Memory B cell (primary cell): ENCODE measurements around the gene FSTL3.
A peak's percentile ranks its signal among the peaks of the same experiment; 100 is the strongest.
"Not testable (repeated sequence)": the region's sequence is repeated elsewhere in the genome, so short reads cannot be mapped to it uniquely, and the experiment has no call there.

ENCODE experiments used
- ATAC-seq: fragments of 150-1000 bp; cut with Tn5 transposase; 2 replicates; pipeline ENCODE4 v1.10.0; 2021; ENCODE audit warnings: low read depth, mild to moderate bottlenecking, moderate library complexity
- DNase-seq, 2 donors: peaks; one replicate each; pipeline ENCODE4 v3.0.0; 2022; ENCODE audit warnings: low spot score in 2 of 2
- H3K27ac Mint-ChIP-seq: one replicate; pipeline ENCODE4 v1.8.0; 2022; ENCODE audit warnings: mild to moderate bottlenecking, moderate library complexity, mixed read lengths
- H3K27me3 Mint-ChIP-seq: one replicate; pipeline ENCODE4 v1.8.0; 2022; ENCODE audit warnings: mixed read lengths
- H3K36me3 Mint-ChIP-seq: one replicate; pipeline ENCODE4 v1.8.0; 2022; ENCODE audit warnings: mild to moderate bottlenecking, mixed read lengths
- H3K4me1 Mint-ChIP-seq: one replicate; pipeline ENCODE4 v1.8.0; 2022; ENCODE audit warnings: mixed read lengths
- H3K4me3 Mint-ChIP-seq: one replicate; pipeline ENCODE4 v1.8.0; 2022; ENCODE audit warnings: mild to moderate bottlenecking, moderate library complexity, mixed read lengths
- H3K9me3 Mint-ChIP-seq: one replicate; pipeline ENCODE4 v1.8.0; 2022; ENCODE audit warnings: mixed read lengths

The FSTL3 gene

GRCh38 chr19:662207-662961 lies 13.8 kb upstream of the FSTL3 start:
- H3K9me3 Mint-ChIP-seq = no peaks in the 10 kb centered on the region
- ATAC-seq = peak; percentile 16
- peaks cover 24% of the 10 kb centered on the region for H3K4me1 Mint-ChIP-seq
- H3K27me3 Mint-ChIP-seq = peaks cover 2% of the 10 kb centered on the region
- no peaks in the 10 kb centered on the region for H3K36me3 Mint-ChIP-seq
- H3K4me3 Mint-ChIP-seq = peak overlapping the region; percentile 98
- H3K27ac Mint-ChIP-seq = peak overlapping the region; percentile 92
- DNase-seq = peak in 1 of 2 donors; percentile 62

- ATAC-seq (peak; percentile 54), DNase-seq (peak; percentile 81 to 86)
- no peaks in the 10 kb centered on the region for H3K36me3 Mint-ChIP-seq
- peak within 1 kb of the TSS; percentile 92 for H3K27ac Mint-ChIP-seq
- peak within 1 kb of the TSS; percentile 98 for H3K4me3 Mint-ChIP-seq
- H3K9me3 Mint-ChIP-seq = no peaks in the 10 kb centered on the region
- H3K27me3 Mint-ChIP-seq = peaks cover 2% of the 10 kb centered on the region
- H3K4me1 Mint-ChIP-seq = peaks cover 22% of the 10 kb centered on the region
These were observed 13.1 kb upstream of the FSTL3 start, which contains the start of gene RNF126 for GRCh38 chr19:662962-663681. Gene RNF126, minus strand, starts transcription at chr19:663214. Its CDS starts 93 bp downstream, at chr19:663121.

- Mint-ChIP-seq H3K36me3 (no peaks in the 10 kb centered on the region), H3K27me3 (peaks cover 2% of the 10 kb centered on the region), H3K4me1 (peaks cover 18% of the 10 kb centered on the region), H3K4me3 (peak overlapping the region; percentile 87), H3K9me3 (no peaks in the 10 kb centered on the region), H3K27ac (peak overlapping the region; percentile 83)
- no peak for DNase-seq
- ATAC-seq = no peak
These were observed 12.5 kb upstream of the FSTL3 start for GRCh38 chr19:663682-664117.

- DNase-seq (peak; percentile 78 to 84), ATAC-seq (peak; percentile 2)
- H3K36me3 Mint-ChIP-seq = no peaks in the 10 kb centered on the region
- H3K27me3 Mint-ChIP-seq = peaks cover 2% of the 10 kb centered on the region
- peak overlapping the region; percentile 28 for H3K4me3 Mint-ChIP-seq
- H3K27ac Mint-ChIP-seq = no peak overlapping the region
- peaks cover 12% of the 10 kb centered on the region for H3K4me1 Mint-ChIP-seq
- no peaks in the 10 kb centered on the region for H3K9me3 Mint-ChIP-seq
These were observed 11.2 kb upstream of the FSTL3 start for GRCh38 chr19:664913-665443.

- DNase-seq, H3K27me3 Mint-ChIP-seq, H3K27ac Mint-ChIP-seq, ATAC-seq, H3K4me3 Mint-ChIP-seq, H3K9me3 Mint-ChIP-seq, H3K4me1 Mint-ChIP-seq, H3K36me3 Mint-ChIP-seq: not testable (repeated sequence)
These were observed 9.1 kb upstream of the FSTL3 start for GRCh38 chr19:666985-667573.

- H3K4me1 Mint-ChIP-seq, H3K27ac Mint-ChIP-seq, ATAC-seq, DNase-seq, H3K27me3 Mint-ChIP-seq, H3K36me3 Mint-ChIP-seq, H3K9me3 Mint-ChIP-seq, H3K4me3 Mint-ChIP-seq: not testable (repeated sequence)
These were observed 7.3 kb upstream of the FSTL3 start for GRCh38 chr19:668675-669434.

GRCh38 chr19:670609-671075 lies 5.5 kb upstream of the FSTL3 start:
- Mint-ChIP-seq H3K27ac (no peak overlapping the region), H3K27me3 (peaks cover 12% of the 10 kb centered on the region), H3K36me3 (peaks cover 3% of the 10 kb centered on the region), H3K4me3 (no peak overlapping the region), H3K9me3 (no peaks in the 10 kb centered on the region), H3K4me1 (peaks cover 3% of the 10 kb centered on the region)
- ATAC-seq (peak; percentile 53), DNase-seq (no peak)

GRCh38 chr19:674282-675151 lies 1.7 kb upstream of the FSTL3 start:
- peaks cover 12% of the 10 kb centered on the region for H3K27me3 Mint-ChIP-seq
- H3K36me3 Mint-ChIP-seq = peaks cover 3% of the 10 kb centered on the region
- no peaks in the 10 kb centered on the region for H3K9me3 Mint-ChIP-seq
- H3K27ac Mint-ChIP-seq = no peak overlapping the region
- DNase-seq (no peak), ATAC-seq (no peak)
- H3K4me3 Mint-ChIP-seq = no peak overlapping the region
- peaks cover 3% of the 10 kb centered on the region for H3K4me1 Mint-ChIP-seq

GRCh38 chr19:676007-676338 lies 219 bp upstream of the FSTL3 start:
- peaks cover 8% of the 10 kb centered on the region for H3K4me1 Mint-ChIP-seq
- ATAC-seq (no peak), DNase-seq (no peak)
- no peaks in the 10 kb centered on the region for H3K9me3 Mint-ChIP-seq
- H3K36me3 Mint-ChIP-seq = peaks cover 3% of the 10 kb centered on the region
- no peak overlapping the region for H3K27ac Mint-ChIP-seq
- H3K27me3 Mint-ChIP-seq = peaks cover 12% of the 10 kb centered on the region
- no peak overlapping the region for H3K4me3 Mint-ChIP-seq

- DNase-seq = no peak
- H3K4me1 Mint-ChIP-seq = peaks cover 8% of the 10 kb centered on the region
These were observed 1.0 kb downstream of the FSTL3 start for GRCh38 chr19:677201-677600.

GRCh38 chr19:677601-678436 lies 1.6 kb downstream of the FSTL3 start:
- Mint-ChIP-seq H3K9me3 (no peaks in the 10 kb centered on the region), H3K4me1 (peaks cover 8% of the 10 kb centered on the region), H3K4me3 (peak overlapping the region; percentile 24)

More at GRCh38 chr19:677201-677600, 1.0 kb downstream of the FSTL3 start:
- H3K27me3 Mint-ChIP-seq = peaks cover 12% of the 10 kb centered on the region
- peaks cover 3% of the 10 kb centered on the region for H3K36me3 Mint-ChIP-seq
- H3K9me3 Mint-ChIP-seq = no peaks in the 10 kb centered on the region
- H3K27ac Mint-ChIP-seq = no peak overlapping the region
- no peak overlapping the region for H3K4me3 Mint-ChIP-seq
- ATAC-seq = no peak

GRCh38 chr19:678791-679388 lies 2.7 kb downstream of the FSTL3 start:
- Mint-ChIP-seq H3K4me3 (peak overlapping the region; percentile 66), H3K36me3 (peaks cover under 1% of the 10 kb centered on the region), H3K27me3 (peaks cover 6% of the 10 kb centered on the region), H3K27ac (no peak overlapping the region), H3K4me1 (peaks cover 8% of the 10 kb centered on the region), H3K9me3 (no peaks in the 10 kb centered on the region)
- ATAC-seq (no peak), DNase-seq (no peak)

More at GRCh38 chr19:677601-678436, 1.6 kb downstream of the FSTL3 start:
- Mint-ChIP-seq H3K27ac (no peak overlapping the region), H3K27me3 (peaks cover 12% of the 10 kb centered on the region), H3K36me3 (peaks cover 3% of the 10 kb centered on the region)
- no peak for DNase-seq
- ATAC-seq = no peak
